ENCODE results near the gene ESPNL. TPM values are rescaled to one million over a fixed set of nuclear protein-coding genes. Genes with fewer than 3 reads are reported as not detected.

Gene ESPNL
- total RNA-seq, 2 donors from 2014 or later, result 0.05 TPM; not detected in 1

DNA sequence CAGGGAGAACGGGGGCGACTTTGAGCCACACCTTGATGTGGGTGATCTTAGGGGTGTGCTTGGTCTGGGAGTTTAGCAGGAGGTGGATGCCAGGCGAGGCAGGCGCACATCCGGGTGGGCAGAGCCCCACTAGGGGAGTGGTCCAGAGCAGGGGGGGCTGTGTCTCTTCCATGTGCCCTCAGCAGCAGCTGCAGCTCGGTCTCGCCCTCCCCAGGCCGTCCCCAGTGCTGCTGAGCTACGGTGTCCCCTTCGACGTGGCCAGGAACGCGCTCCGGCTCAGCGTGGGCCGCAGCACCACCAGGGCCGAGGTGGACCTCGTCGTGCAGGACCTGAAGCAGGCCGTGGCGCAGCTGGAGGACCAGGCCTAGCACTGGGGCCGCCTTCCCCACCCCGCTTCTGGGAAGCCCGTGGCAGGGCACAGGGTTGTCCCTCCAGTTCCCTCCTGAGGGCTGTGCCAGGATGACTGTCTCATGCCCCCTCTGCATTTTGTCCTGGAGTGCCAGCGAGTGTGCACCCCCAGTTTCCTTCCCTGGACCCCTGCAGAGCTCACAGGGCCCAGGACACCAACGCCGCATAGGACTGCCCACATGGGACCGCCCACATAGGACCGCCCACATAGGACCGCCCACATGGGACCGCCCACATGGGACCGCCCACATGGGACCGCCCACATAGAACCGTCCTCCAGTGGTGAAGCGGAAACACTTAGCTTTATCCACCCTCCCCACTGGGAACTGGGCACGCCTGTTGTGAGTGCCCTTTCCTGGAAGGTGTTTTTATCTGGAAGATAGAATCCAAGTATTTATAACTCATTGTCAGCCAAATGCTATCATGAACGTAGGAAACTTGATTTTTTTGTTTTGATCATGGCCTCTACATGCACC is 1.9 kb upstream of the ESPNL start:
- H3K9me3 ChIP-seq (ENCODE audit: control insufficient read depth, low read length, poor library complexity, severe bottlenecking), result no peaks in the 10 kb centered on the region
- Mint-ChIP-seq H3K4me1 (no peaks in the 10 kb centered on the region), H3K36me3 (ENCODE audit: low read depth) (no peaks in the 10 kb centered on the region), H3K27me3 (no peaks in the 10 kb centered on the region), H3K27ac (no peak overlapping the region), H3K4me3 (no peak overlapping the region)
- peak; percentile 93 for ATAC-seq
- peak in 1 of 3 donors; percentile 48 for DNase-seq

DNA sequence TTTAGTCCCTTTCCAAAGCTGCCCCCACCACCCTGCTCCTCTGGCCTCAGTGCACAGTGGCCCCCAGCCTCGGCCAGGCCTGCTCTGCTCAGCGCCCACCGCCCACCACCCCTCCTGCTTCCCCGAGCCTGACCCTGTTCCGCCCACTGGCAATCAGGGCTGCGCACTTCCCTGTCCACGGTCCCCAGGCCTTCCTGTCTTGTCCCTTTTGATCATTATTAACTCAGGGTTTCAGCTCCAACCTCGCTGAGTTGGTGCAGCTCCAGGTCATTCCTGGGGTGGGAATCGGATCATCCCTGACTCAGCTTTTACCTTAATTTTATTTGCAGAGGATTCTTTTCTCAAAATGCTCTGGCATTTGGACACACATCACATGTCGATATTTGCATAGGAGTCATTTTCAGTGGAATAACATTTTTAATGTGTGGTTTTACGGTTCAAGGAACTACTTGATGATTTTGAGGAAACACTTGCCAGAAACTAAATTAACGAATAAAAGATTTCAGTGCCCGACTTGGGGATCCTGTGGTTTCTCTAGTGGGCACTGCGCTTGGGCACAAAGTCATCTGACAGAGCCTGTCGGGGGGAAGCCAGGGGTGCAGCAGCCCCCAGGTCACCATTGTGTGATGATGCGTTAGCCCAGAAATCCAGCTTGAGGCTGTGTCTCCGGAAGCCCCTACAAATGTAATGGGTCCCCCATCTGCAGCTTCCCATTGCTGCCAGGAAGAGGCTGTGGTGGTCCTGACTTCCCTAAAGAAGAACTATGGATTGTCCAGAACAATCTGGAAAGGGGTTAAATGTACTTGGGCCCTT is 1.0 kb upstream of the ESPNL start:
- ATAC-seq, result no peak
- no peak for DNase-seq
- Mint-ChIP-seq H3K36me3 (ENCODE audit: low read depth) (no peaks in the 10 kb centered on the region), H3K4me3 (no peak overlapping the region), H3K4me1 (no peaks in the 10 kb centered on the region), H3K27me3 (no peaks in the 10 kb centered on the region), H3K27ac (no peak overlapping the region)
- H3K9me3 ChIP-seq (ENCODE audit: control insufficient read depth, low read length, poor library complexity, severe bottlenecking), result no peaks in the 10 kb centered on the region

DNA sequence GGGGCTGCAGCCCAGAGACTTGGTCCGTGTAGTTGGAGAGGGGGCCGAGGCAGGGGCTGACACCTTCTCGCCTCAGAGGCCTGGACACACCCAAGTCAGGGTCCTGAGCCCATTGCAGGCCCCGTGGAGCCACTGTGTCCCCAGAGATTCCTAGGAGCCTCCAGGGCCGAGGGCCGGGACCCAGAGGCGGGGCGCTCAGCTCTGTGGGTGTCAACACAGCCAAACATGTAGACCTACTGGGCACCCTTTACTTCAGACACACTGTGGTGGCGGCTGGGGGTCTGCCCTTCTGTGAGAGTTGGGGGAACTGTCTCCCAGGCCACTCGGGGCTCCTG is 459 bp upstream of the ESPNL start:
- no peaks in the 10 kb centered on the region for H3K9me3 ChIP-seq (ENCODE audit: control insufficient read depth, low read length, poor library complexity, severe bottlenecking)
- DNase-seq (no peak), ATAC-seq (no peak)
- Mint-ChIP-seq H3K27ac (no peak overlapping the region), H3K36me3 (ENCODE audit: low read depth) (no peaks in the 10 kb centered on the region), H3K4me1 (no peaks in the 10 kb centered on the region), H3K27me3 (no peaks in the 10 kb centered on the region), H3K4me3 (no peak overlapping the region)

DNA sequence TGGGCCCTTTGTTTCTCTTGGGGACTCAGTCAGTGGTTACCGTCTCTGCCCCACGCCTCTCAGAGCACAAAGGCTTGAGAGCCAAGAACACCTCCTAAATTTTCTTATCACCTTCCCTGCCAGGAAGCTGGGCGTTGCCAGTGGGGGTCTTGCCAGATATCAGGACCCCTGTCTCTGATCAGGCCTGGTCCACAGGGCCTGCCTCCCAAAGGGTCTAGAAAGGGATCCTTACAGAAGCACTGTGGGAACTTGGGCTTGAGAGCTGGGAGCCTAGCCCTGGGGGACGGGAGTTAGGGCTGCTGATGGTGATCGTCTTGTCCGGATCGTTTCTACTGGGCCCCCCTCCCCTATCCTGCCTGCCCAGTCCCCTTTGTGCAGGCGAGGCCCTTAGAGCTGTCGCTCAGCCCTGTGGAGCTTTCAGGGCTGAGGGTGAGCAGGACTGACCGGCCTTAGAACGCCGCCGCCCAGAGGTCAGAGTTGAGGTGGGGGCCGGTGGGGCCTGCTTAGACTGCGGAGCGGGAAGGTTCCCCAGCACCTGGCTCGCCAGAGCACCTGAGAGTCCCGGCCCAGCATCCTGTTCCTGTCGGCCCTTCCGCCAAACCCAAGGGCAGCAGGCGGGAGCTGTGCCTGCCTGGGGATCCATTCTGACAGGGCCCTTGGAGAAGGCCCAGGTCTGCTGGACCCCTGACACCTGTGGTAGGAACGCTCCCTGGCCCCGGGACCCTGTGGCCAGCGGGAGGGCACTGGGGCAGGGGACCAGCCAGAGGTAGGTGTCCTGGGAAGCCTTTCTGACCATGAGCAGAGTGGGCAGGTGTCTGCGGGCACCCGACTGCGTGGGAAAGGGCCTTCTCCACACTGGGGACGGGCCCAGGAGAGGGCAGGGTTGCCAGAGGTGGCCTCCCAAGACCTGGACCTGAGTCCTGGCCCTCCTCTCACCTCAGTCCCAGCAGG is 956 bp downstream of the ESPNL start:
- no peaks in the 10 kb centered on the region for H3K4me1 Mint-ChIP-seq
- H3K9me3 ChIP-seq (ENCODE audit: control insufficient read depth, low read length, poor library complexity, severe bottlenecking), result no peaks in the 10 kb centered on the region
- H3K27me3 Mint-ChIP-seq, result no peaks in the 10 kb centered on the region
- no peak for DNase-seq
- no peak overlapping the region for H3K4me3 Mint-ChIP-seq
- no peak for ATAC-seq
- H3K27ac Mint-ChIP-seq, result no peak overlapping the region
- H3K36me3 Mint-ChIP-seq (ENCODE audit: low read depth), result no peaks in the 10 kb centered on the region

DNA sequence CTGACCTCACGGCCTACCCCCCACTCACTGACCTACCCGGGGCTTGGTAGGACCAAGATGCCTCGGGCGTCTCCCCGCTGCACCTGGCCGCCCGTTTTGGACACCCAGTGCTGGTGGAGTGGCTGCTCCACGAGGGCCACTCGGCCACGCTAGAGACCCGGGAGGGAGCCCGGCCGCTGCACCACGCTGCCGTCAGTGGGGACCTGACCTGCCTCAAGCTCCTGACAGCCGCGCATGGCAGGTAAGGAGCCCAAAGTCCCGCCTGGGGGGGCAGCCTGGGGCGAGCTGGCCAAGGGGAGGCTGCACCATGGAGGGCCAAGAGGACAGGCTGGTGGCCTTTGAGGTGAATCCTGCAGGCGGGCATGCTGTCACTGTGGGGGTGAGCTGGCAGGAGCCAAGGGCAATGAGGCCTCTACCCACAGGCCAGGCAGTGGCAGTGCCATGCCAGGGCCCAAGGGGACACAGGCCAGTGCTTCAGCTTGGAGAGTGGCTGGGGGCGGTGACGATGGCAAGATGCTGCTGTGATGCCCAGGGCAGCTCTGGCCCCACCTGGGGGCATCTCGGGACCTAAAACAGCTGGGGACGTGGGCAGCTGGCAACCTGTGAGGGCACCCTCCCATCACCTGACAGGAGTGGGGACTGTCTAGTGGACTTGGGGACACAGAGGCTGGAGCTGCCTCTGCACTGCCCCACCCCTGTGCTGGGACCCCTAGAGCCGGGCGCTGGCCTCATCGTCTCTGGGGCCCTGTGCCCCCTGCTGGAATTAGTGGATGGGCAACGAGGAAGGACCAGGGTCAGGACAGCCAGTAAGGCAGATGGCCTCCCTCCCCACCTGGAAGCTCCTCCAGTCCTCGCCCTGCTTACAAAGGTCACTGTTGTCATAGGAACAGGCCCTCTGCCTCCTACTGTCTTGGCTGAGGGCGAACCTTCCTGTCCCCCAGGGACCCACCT is 2.0 kb downstream of the ESPNL start:
- Mint-ChIP-seq H3K27me3 (no peaks in the 10 kb centered on the region), H3K4me3 (no peak overlapping the region), H3K36me3 (ENCODE audit: low read depth) (no peaks in the 10 kb centered on the region), H3K4me1 (no peaks in the 10 kb centered on the region), H3K27ac (no peak overlapping the region)
- ATAC-seq (no peak), DNase-seq (no peak)
- H3K9me3 ChIP-seq (ENCODE audit: control insufficient read depth, low read length, poor library complexity, severe bottlenecking), result no peaks in the 10 kb centered on the region

DNA sequence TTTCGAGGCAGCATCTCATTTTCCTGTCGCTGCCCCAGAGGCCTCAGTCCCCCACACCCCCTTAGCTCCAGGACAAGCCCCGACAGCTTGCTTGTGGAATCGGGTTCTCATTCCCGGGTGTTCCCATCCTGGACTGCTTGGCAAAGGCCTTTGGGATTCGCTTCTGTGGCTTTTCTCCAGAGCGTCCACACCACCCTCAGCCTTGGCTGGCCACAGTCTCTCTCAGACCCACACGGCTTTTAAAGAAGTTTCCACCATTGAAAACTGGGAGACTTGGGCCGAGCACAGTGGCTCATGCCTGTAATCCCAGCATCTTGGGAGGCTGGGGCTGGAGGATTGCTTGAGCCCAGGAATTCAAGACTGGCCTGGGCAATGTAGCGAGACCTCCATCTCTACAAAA is 2.7 kb downstream of the ESPNL start:
- no peak overlapping the region for H3K4me3 Mint-ChIP-seq
- ATAC-seq (no peak), DNase-seq (no peak)
- peaks cover 3% of the 10 kb centered on the region for H3K4me1 Mint-ChIP-seq
- no peaks in the 10 kb centered on the region for H3K27me3 Mint-ChIP-seq
- H3K9me3 ChIP-seq (ENCODE audit: control insufficient read depth, low read length, poor library complexity, severe bottlenecking), result no peaks in the 10 kb centered on the region
- H3K36me3 Mint-ChIP-seq (ENCODE audit: low read depth), result no peaks in the 10 kb centered on the region
- H3K27ac Mint-ChIP-seq, result no peak overlapping the region

DNA sequence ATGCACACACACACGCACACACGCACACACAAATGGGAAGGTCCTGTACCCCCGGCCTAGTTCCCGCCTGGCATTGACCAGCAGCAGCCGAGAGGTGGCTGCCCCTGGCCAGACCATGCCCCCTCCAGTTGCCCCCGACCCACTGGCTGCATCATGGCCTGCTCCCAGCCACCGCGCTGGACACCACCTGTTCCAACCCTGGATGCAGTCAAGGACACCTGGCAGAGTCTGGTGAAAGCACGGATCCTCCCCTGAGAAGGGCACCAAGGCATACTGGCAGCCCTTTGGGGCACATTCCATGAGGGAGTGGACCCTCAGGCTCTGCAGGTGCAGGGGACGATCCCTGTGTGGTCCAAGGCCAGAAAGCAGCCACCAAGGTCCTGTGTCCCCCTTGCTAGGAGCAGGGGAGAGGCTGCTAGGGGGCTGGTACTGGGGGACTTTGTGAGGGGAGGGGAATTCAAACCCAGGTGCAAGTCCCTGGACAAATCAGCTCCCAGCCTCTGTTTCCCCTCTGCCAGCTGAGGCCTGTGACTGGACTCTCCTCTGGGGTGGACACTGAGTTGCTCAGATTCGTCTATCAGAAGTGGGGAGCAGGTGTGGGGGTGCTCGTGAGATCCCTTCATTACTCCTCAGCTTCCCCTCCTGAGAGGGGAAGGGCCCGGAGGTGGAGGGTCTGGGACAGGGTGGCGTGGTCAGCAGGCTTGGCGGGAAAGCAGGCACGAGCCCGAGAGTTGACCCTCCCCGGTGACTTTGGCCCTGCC is 3.5 kb downstream of the ESPNL start:
- Mint-ChIP-seq H3K36me3 (ENCODE audit: low read depth) (no peaks in the 10 kb centered on the region), H3K27me3 (no peaks in the 10 kb centered on the region), H3K27ac (no peak overlapping the region), H3K4me3 (no peak overlapping the region), H3K4me1 (peaks cover 4% of the 10 kb centered on the region)
- ATAC-seq (no peak), DNase-seq (no peak)
- no peaks in the 10 kb centered on the region for H3K9me3 ChIP-seq (ENCODE audit: control insufficient read depth, low read length, poor library complexity, severe bottlenecking)

DNA sequence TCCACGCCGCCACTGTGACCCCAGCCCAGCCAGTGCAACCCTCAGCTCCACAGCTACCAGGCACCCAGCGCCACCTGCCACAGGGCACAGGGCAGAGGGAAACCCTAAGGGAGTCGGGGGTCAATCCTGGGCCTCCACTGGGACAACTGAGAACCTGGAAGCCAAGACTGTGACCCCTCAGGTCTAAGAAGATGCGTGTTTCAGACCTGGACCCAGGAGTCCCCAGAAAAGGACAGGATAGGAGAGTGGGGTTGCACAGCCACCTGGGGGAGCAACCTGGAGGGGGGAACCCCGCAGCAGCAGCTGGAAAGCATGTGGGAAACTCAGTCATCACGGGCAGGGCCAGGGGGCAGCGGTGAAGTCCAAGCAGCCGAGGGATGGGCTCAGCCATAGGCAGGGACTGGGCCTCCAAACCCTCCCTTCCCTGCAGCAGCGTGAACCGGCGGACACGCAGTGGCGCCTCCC is 4.1 kb downstream of the ESPNL start:
- H3K9me3 ChIP-seq (ENCODE audit: control insufficient read depth, low read length, poor library complexity, severe bottlenecking), result no peaks in the 10 kb centered on the region
- ATAC-seq, result no peak
- H3K4me3 Mint-ChIP-seq, result no peak overlapping the region
- H3K36me3 Mint-ChIP-seq (ENCODE audit: low read depth), result no peaks in the 10 kb centered on the region
- H3K27ac Mint-ChIP-seq, result no peak overlapping the region
- no peaks in the 10 kb centered on the region for H3K27me3 Mint-ChIP-seq
- no peak for DNase-seq
- H3K4me1 Mint-ChIP-seq, result peaks cover 4% of the 10 kb centered on the region

DNA sequence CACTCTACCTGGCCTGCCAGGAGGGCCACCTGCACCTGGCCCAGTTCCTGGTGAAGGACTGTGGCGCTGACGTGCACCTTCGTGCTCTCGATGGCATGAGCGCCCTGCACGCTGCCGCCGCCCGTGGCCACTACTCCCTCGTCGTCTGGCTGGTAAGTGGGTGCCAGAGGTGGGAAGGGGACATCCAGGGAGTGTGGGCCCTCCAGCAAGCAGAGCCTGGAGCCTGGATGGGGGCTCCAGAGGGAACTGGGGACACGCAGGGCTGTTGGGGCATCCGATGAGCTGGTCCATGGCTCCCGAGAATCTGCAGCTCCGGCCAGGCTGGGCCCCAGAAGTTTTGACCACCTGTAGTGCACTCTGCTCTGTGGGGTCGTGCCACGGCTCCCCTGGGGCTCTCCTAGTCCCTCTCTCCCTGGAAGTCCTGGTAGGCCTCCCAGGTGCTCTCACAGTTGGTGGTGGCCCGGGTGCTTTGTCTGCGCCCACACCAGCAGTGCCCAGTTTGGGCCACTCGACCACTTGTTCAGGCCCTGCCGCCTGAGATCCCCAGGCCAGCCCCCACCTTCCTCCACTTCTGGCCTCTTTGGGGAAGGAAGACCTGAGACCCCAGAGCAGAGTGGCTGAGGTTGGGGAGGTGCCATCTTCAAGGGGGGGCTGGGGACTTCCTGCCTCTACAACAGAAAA is 4.7 kb downstream of the ESPNL start:
- H3K4me1 Mint-ChIP-seq, result peaks cover 4% of the 10 kb centered on the region
- H3K27ac Mint-ChIP-seq, result no peak overlapping the region
- H3K27me3 Mint-ChIP-seq, result no peaks in the 10 kb centered on the region
- ATAC-seq (no peak), DNase-seq (no peak)
- no peaks in the 10 kb centered on the region for H3K36me3 Mint-ChIP-seq (ENCODE audit: low read depth)
- H3K9me3 ChIP-seq (ENCODE audit: control insufficient read depth, low read length, poor library complexity, severe bottlenecking), result no peaks in the 10 kb centered on the region
- no peak overlapping the region for H3K4me3 Mint-ChIP-seq

DNA sequence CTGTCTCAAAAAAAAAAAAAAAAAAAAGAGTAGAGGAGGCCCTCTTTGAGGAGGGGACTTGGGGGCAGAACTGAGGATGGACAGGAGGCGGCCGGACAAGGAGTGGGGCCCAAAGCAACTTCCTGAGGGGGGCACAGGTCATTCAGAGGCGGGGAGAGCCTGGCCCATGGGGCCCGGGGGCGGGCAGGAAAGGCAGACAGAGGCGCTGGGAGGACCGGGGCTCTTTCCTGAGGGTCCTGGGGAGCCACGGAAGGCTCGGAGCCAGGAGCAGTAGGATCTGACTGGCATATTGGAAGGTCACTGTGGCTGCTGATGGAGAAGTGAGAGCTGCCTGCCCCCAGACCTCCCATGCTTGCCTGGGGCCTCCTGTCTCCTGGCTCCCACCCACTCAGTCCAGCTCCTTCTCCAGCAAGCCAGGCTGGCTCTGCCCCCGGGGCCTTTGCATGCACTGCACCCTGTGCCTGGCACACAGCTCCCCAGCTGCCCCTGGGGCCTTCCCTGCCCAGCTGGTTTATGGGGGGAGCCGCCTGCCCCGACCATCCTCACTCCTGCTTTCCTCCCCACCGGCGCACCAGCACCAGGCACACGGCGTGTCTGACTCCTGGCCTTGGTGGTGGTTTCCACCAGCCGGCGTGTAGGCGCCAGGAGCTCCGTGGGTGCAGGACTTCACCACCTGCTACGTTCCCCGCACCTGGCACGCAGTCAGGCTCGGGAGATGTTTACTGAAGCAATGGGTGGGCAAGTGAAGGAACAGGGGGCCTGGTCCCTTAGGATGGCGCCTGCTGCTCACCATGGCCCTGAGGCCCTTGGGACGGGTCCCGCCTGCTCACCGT is 5.6 kb downstream of the ESPNL start:
- Mint-ChIP-seq H3K4me1 (peaks cover 4% of the 10 kb centered on the region), H3K27me3 (no peaks in the 10 kb centered on the region), H3K27ac (no peak overlapping the region), H3K36me3 (ENCODE audit: low read depth) (no peaks in the 10 kb centered on the region), H3K4me3 (no peak overlapping the region)
- DNase-seq, result no peak
- no peaks in the 10 kb centered on the region for H3K9me3 ChIP-seq (ENCODE audit: control insufficient read depth, low read length, poor library complexity, severe bottlenecking)
- ATAC-seq, result no peak

DNA sequence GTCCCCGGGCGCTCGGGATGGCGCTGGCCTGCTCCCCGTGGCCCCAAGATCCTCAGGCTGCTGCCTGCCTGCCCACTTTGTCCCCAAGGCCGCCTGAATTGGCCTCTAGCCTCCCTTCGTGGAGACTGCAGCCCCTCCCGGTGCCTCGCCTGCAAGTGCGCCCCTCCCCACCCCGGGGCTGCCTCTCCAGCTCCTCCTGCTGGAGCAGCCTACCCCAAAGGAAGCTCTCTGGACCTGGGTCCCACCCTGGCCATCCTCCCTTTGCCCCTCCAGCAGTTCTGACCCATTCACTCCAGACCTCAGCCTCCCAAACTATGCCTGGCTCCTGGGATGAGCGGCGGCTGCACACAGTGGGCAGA is 6.2 kb downstream of the ESPNL start:
- peaks cover 4% of the 10 kb centered on the region for H3K4me1 Mint-ChIP-seq
- peak in 1 of 3 donors; percentile 3 for DNase-seq
- no peak overlapping the region for H3K4me3 Mint-ChIP-seq
- no peaks in the 10 kb centered on the region for H3K36me3 Mint-ChIP-seq (ENCODE audit: low read depth)
- ATAC-seq, result no peak
- H3K27me3 Mint-ChIP-seq, result no peaks in the 10 kb centered on the region
- H3K9me3 ChIP-seq (ENCODE audit: control insufficient read depth, low read length, poor library complexity, severe bottlenecking), result no peaks in the 10 kb centered on the region
- H3K27ac Mint-ChIP-seq, result no peak overlapping the region
